GM12878 (cell line): ENCODE results near the gene MATN4. TPM values are rescaled to one million over a fixed set of nuclear protein-coding genes. Genes with fewer than 3 reads are reported as not detected.
A peak's percentile ranks its signal among the peaks of the same experiment; 100 is the strongest.

Experiments used
- ATAC-seq: fragments of 200-7000 bp; cut with Tn5 transposase; 3 replicates; pipeline ENCODE4 v1.9.1; 2020; ENCODE audit warnings: mild to moderate bottlenecking, moderate library complexity
- BruUV-seq: library from RNA; stranded (reverse); fragments of 400-500 nt; replicated peaks from 2 replicates; lab custom pipeline; 2021; lab: Mats Ljungman, UMichigan
- CTCF ChIA-PET: fragments of 300-600 bp; sonication (Branson Sonifier 250); formaldehyde crosslinking; extraction: SDS; loops from one replicate; lab custom pipeline; 2021; ENCODE audit warnings: inconsistent platforms; lab: Yijun Ruan, JAX
- POLR2A ChIA-PET: fragments of 350-600 bp; formaldehyde crosslinking; extraction: SDS; loops from one replicate; lab custom pipeline; 2021; ENCODE audit warnings: inconsistent platforms; lab: Charles Lee
- RAD21 ChIA-PET: fragments of 300-600 bp; sonication (Branson Sonifier 250); formaldehyde crosslinking; loops from one replicate; lab custom pipeline; 2023; ENCODE audit warnings: antibody characterized with exemption; ENCODE audit not compliant: unreplicated experiment; lab: Charles Lee
- SMC1A ChIA-PET: fragments of 300-600 bp; sonication (Branson Sonifier 250); formaldehyde crosslinking; loops from one replicate; lab custom pipeline; 2023; ENCODE audit not compliant: unreplicated experiment, uncharacterized antibody; lab: Charles Lee
- DNase-seq: peaks from one replicate; pipeline ENCODE4 v3.0.0-alpha.2; 2011; ENCODE audit warnings: low read depth, low spot score
- FAIRE-seq: peaks from 3 replicates; lab custom pipeline; 2011; peaks lifted over from hg19 to GRCh38; lab: Jason Lieb, UNC
- H2AFZ ChIP-seq: 2 replicates; pipeline ENCODE4 v1.6.0; 2011; ENCODE audit warnings: low read depth, low read length, control low read depth; ENCODE audit not compliant: control insufficient read depth
- H3K27ac ChIP-seq: 2 replicates; pipeline ENCODE4 v1.5.1; 2011; ENCODE audit warnings: control low read depth; ENCODE audit not compliant: control insufficient read depth, insufficient read depth
- H3K27me3 ChIP-seq, 2 experiments: replicated peaks in 1 of 2; 2 replicates each; pipeline versions ENCODE4 v1.6.0 to v1.6.1; 2011; ENCODE audit warnings: low read length in 1 of 2; ENCODE audit not compliant: control insufficient read depth in 2 of 2, insufficient read depth in 2 of 2
- H3K36me3 ChIP-seq, 2 experiments: 2 replicates each; pipeline ENCODE4 v1.5.1; 2011; ENCODE audit warnings: low read length in 1 of 2; ENCODE audit not compliant: control insufficient read depth in 2 of 2, insufficient read depth in 2 of 2
- H3K4me1 ChIP-seq: 2 replicates; pipeline ENCODE4 v1.6.1; 2011; ENCODE audit warnings: mild to moderate bottlenecking, low read length, moderate library complexity, mixed read lengths; ENCODE audit not compliant: control insufficient read depth, insufficient read depth
- H3K4me2 ChIP-seq: 2 replicates; pipeline ENCODE4 v1.6.0; 2011; ENCODE audit warnings: control low read depth; ENCODE audit not compliant: control insufficient read depth, insufficient read depth
- H3K4me3 ChIP-seq: fragments of 200-600 bp; sonication (generic); 2 replicates; pipeline ENCODE4 v1.5.1; 2016
- H3K79me2 ChIP-seq: 2 replicates; pipeline ENCODE4 v1.6.0; 2011; ENCODE audit warnings: low read length; ENCODE audit not compliant: control insufficient read depth, insufficient read depth
- H3K9ac ChIP-seq: 2 replicates; pipeline ENCODE4 v1.8.0; 2011; ENCODE audit warnings: low read length, control low read depth, mixed read lengths; ENCODE audit not compliant: control insufficient read depth, insufficient read depth
- H3K9me3 ChIP-seq: replicated peaks from 3 replicates; pipeline ENCODE4 v1.5.1; 2011; ENCODE audit warnings: mild to moderate bottlenecking, low read length; ENCODE audit not compliant: control insufficient read depth, insufficient read depth
- H4K20me1 ChIP-seq: 2 replicates; pipeline ENCODE4 v1.6.0; 2011; ENCODE audit not compliant: control insufficient read depth, insufficient read depth
- CHD2 ChIP-seq: IDR thresholded peaks from 2 replicates; pipeline ENCODE4 v1.6.1; 2011; ENCODE audit warnings: low read depth, low read length, improper control_type of control experiment, borderline replicate concordance
- DPF2 ChIP-seq: fragments of 450-650 bp; IDR thresholded peaks from 2 replicates; pipeline ENCODE4 v1.6.1; 2017; ENCODE audit warnings: mild to moderate bottlenecking
- KAT2A ChIP-seq: conservative IDR thresholded peaks from 2 replicates; pipeline ENCODE4 v1.6.1; 2011; ENCODE audit warnings: low read depth, low read length; ENCODE audit not compliant: control insufficient read depth
- KLF5 ChIP-seq: fragments of 450-650 bp; IDR thresholded peaks from 2 replicates; pipeline ENCODE4 v1.6.1; 2014; ENCODE audit warnings: mild to moderate bottlenecking; ENCODE audit not compliant: partially characterized antibody
- LARP7 ChIP-seq: fragments of 450-650 bp; IDR thresholded peaks from 2 replicates; pipeline ENCODE4 v1.6.1; 2017; ENCODE audit warnings: mild to moderate bottlenecking
- MTA2 ChIP-seq: fragments of 450-650 bp; IDR thresholded peaks from 2 replicates; pipeline ENCODE4 v1.6.1; 2016; ENCODE audit warnings: low read depth, mild to moderate bottlenecking, moderate library complexity
- NBN ChIP-seq: fragments of 450-650 bp; IDR thresholded peaks from 2 replicates; pipeline ENCODE4 v1.6.1; 2016
- NFXL1 ChIP-seq: fragments of 450-650 bp; IDR thresholded peaks from 2 replicates; pipeline ENCODE4 v1.6.1; 2017; ENCODE audit warnings: antibody characterized with exemption, mild to moderate bottlenecking, borderline replicate concordance
- RBBP5 ChIP-seq: fragments of 200-600 bp; sonication (generic); conservative IDR thresholded peaks from 2 replicates; pipeline ENCODE4 v1.6.1; 2016
- SMAD5 ChIP-seq: IDR thresholded peaks from 2 replicates; pipeline ENCODE4 v1.6.1; 2016; ENCODE audit warnings: antibody characterized with exemption, low read depth
- TCF12 ChIP-seq: IDR thresholded peaks from 2 replicates; pipeline ENCODE4 v1.6.1; 2011; ENCODE audit warnings: low read depth, mild to moderate bottlenecking, low read length
- YBX1 ChIP-seq: fragments of 450-650 bp; IDR thresholded peaks from 2 replicates; pipeline ENCODE4 v1.6.1; 2016; ENCODE audit warnings: antibody characterized with exemption
- ZNF24 ChIP-seq: fragments of 450-650 bp; IDR thresholded peaks from 2 replicates; pipeline ENCODE4 v1.6.1; 2017; ENCODE audit warnings: antibody characterized with exemption, mild to moderate bottlenecking
- WGBS: methylation state at CpG from one replicate; pipeline ENCODE4 v1.1.6; 2016; ENCODE audit warnings: low lambda C conversion rate; ENCODE audit not compliant: insufficient replicate concordance, insufficient coverage; ENCODE audit errors: missing lambda C conversion rate; 5-methylcytosine and 5-hydroxymethylcytosine counted together
- in situ Hi-C: fragments of 300-500 bp; cut with MboI; formaldehyde crosslinking; loops from 9 replicates; pipeline ENCODE4 v1.14.3; 2018; ENCODE audit warnings: mixed read lengths
- intact Hi-C: fragments of 100-400 bp; cut with micrococcal nuclease; formaldehyde crosslinking; loops from one replicate; pipeline ENCODE4 v1.14.2; 2022; ENCODE audit not compliant: unreplicated experiment
- polyA plus RNA-seq, 11 experiments: library from polyadenylated mRNA; depleted of rRNA in 4 of 11; unstranded in 6 of 11; stranded (reverse) in 5 of 11; fragments of >200 nt; fragmentation: Nextera tagmentation in 4 of 11; fragmentation: Illumina TruSeq in 1 of 11; extraction: Ambion mirVana in 4 of 11; extraction: Trizol in 1 of 11; gene quantifications; 1 replicate in 1 of 11; 2 replicates in 10 of 11; pipeline versions ENCODE4 v1.2.1 to v1.2.3, GENCODE V29; 2011 to 2016; ENCODE audit warnings: inconsistent platforms in 2 of 11, missing spikeins in 2 of 11, low read depth in 1 of 11
- total RNA-seq, 4 experiments: library from RNA; depleted of rRNA in 3 of 4; stranded (reverse); fragments of >200 nt in 3 of 4; fragmentation: Illumina TruSeq in 1 of 4; extraction: Trizol in 1 of 4; gene quantifications; 2 replicates each; pipeline versions ENCODE4 v1.2.1 to v1.2.3, GENCODE V29; 2013 to 2021
- TF ChIP-seq, protein P1 (sequence below): fragments of 450-650 bp; formaldehyde crosslinking; IDR thresholded peaks from 2 replicates; pipeline ENCODE4 v1.4.0; 2022; ENCODE audit warnings: mild to moderate bottlenecking, moderate library complexity
- TF ChIP-seq, protein P2 (sequence below): fragments of 450-650 bp; IDR thresholded peaks from 2 replicates; pipeline ENCODE4 v1.6.1; 2017; ENCODE audit warnings: antibody characterized with exemption, mild to moderate bottlenecking, moderate library complexity
- TF ChIP-seq, protein P3 (sequence below): fragments of 450-650 bp; IDR thresholded peaks from 2 replicates; pipeline ENCODE4 v1.6.1; 2017; ENCODE audit warnings: low read depth, mild to moderate bottlenecking, moderate library complexity
- TF ChIP-seq, protein P4 (sequence below): fragments of 450-650 bp; IDR thresholded peaks from 2 replicates; pipeline ENCODE4 v1.6.1; 2017; ENCODE audit warnings: borderline replicate concordance

MATN4 gene
- total and polyA plus RNA-seq, 10 of the 15 experiments (the other 5 are each of a cell fraction or from before 2014, with no cell fraction given) = 0.10 to 0.15 TPM; not detected in 8

DNA sequence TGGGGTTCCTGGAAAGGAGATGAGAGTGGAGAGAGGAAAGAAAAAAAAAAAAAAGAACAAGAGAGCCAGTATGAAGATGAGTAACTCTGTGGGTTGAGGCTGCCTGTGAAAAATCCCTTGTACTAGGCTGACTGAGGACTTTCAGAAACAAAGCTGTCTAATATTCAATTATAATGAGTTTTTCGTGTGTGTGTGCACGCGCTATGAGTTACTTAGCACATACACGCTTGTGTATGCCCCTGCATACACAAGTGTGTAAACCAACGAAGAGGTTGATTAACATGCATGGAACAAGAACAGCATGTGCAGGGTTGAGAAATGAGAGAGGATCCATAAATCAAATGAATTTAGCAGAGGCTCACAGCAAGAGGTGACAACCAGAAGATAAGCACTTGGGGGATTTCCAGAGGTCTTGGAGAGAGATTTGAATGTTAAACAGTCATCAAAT lies 6.3 kb downstream of the MATN4 start:
- FAIRE-seq (no peak), ATAC-seq (peak; percentile 65), DNase-seq (peak; percentile 28)
- H3K4me1 ChIP-seq = peaks cover 6% of the 10 kb centered on the region; the same call in 1 of the 2 replicates
- H3K79me2 ChIP-seq = no peaks in the 10 kb centered on the region
- ChIA-PET CTCF (interaction anchor here (0.7 to 4.1 kb wide), 9 partner anchors 9 to 469 kb away, joined by 3 to 53 read pairs (median 4); no protein-coding TSS in a partner anchor), POLR2A (no interaction called here), SMC1A (interaction anchor here (1.1 to 2.8 kb wide), 7 partner anchors 10 to 148 kb away, joined by 3 to 14 read pairs (median 3); partner anchors contain the start of gene PIGT), RAD21 (interaction anchor here (0.9 to 2.4 kb wide), 4 partner anchors 11 to 186 kb away, joined by 3 to 7 read pairs (median 6); partner anchors contain the start of gene WFDC5)
- no peaks in the 10 kb centered on the region for H4K20me1 ChIP-seq
- intact Hi-C loops = no loop called here
- in situ Hi-C loops = no loop called here
- H3K4me2 ChIP-seq = peak overlapping the region; percentile 51
- no peak overlapping the region for H3K9ac ChIP-seq
- H3K36me3 ChIP-seq = no peaks in the 10 kb centered on the region
- BruUV-seq = no TSS peak
- H3K9me3 ChIP-seq = no peaks in the 10 kb centered on the region
- H2AFZ ChIP-seq = no peak overlapping the region
- no peak overlapping the region for H3K4me3 ChIP-seq
- H3K27me3 ChIP-seq = peaks cover 0 to 4% of the 10 kb centered on the region in 2 experiments; a peak in 1 of 4 replicates
- WGBS = 23% methylated on average over 5 of the region's 5 CpGs
- H3K27ac ChIP-seq = no peak overlapping the region
- TF ChIP-seq TCF12 (no peak), ZNF24 (no peak), LARP7 (no peak), MTA2 (peak; percentile 55), RBBP5 (no peak), NFXL1 (no peak), DPF2 (peak; percentile 44; the same call in 1 of the 2 replicates), SMAD5 (no peak), KLF5 (no peak), KAT2A (no peak), YBX1 (no peak), CHD2 (no peak), NBN (0 out of 2 replicates have a peak, but pooled peaks have one; percentile 25)
- TF ChIP-seq, protein P1, sequence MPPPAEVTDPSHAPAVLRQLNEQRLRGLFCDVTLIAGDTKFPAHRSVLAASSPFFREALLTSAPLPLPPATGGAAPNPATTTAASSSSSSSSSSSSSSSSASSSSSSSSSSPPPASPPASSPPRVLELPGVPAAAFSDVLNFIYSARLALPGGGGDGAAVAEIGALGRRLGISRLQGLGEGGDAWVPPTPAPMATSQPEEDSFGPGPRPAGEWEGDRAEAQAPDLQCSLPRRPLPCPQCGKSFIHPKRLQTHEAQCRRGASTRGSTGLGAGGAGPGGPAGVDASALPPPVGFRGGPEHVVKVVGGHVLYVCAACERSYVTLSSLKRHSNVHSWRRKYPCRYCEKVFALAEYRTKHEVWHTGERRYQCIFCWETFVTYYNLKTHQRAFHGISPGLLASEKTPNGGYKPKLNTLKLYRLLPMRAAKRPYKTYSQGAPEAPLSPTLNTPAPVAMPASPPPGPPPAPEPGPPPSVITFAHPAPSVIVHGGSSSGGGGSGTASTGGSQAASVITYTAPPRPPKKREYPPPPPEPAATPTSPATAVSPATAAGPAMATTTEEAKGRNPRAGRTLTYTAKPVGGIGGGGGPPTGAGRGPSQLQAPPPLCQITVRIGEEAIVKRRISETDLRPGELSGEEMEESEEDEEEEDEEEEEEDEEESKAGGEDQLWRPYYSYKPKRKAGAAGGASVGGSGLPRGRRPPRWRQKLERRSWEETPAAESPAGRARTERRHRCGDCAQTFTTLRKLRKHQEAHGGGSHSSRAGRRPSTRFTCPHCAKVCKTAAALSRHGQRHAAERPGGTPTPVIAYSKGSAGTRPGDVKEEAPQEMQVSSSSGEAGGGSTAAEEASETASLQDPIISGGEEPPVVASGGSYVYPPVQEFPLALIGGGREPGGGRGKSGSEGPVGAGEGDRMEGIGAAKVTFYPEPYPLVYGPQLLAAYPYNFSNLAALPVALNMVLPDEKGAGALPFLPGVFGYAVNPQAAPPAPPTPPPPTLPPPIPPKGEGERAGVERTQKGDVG (CRISPR knock-in tag) = no peak
- TF ChIP-seq, protein P2, sequence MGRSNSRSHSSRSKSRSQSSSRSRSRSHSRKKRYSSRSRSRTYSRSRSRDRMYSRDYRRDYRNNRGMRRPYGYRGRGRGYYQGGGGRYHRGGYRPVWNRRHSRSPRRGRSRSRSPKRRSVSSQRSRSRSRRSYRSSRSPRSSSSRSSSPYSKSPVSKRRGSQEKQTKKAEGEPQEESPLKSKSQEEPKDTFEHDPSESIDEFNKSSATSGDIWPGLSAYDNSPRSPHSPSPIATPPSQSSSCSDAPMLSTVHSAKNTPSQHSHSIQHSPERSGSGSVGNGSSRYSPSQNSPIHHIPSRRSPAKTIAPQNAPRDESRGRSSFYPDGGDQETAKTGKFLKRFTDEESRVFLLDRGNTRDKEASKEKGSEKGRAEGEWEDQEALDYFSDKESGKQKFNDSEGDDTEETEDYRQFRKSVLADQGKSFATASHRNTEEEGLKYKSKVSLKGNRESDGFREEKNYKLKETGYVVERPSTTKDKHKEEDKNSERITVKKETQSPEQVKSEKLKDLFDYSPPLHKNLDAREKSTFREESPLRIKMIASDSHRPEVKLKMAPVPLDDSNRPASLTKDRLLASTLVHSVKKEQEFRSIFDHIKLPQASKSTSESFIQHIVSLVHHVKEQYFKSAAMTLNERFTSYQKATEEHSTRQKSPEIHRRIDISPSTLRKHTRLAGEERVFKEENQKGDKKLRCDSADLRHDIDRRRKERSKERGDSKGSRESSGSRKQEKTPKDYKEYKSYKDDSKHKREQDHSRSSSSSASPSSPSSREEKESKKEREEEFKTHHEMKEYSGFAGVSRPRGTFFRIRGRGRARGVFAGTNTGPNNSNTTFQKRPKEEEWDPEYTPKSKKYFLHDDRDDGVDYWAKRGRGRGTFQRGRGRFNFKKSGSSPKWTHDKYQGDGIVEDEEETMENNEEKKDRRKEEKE = no peak
- TF ChIP-seq, protein P3, sequence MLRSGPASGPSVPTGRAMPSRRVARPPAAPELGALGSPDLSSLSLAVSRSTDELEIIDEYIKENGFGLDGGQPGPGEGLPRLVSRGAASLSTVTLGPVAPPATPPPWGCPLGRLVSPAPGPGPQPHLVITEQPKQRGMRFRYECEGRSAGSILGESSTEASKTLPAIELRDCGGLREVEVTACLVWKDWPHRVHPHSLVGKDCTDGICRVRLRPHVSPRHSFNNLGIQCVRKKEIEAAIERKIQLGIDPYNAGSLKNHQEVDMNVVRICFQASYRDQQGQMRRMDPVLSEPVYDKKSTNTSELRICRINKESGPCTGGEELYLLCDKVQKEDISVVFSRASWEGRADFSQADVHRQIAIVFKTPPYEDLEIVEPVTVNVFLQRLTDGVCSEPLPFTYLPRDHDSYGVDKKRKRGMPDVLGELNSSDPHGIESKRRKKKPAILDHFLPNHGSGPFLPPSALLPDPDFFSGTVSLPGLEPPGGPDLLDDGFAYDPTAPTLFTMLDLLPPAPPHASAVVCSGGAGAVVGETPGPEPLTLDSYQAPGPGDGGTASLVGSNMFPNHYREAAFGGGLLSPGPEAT = peak; percentile 79
- TF ChIP-seq, protein P4, sequence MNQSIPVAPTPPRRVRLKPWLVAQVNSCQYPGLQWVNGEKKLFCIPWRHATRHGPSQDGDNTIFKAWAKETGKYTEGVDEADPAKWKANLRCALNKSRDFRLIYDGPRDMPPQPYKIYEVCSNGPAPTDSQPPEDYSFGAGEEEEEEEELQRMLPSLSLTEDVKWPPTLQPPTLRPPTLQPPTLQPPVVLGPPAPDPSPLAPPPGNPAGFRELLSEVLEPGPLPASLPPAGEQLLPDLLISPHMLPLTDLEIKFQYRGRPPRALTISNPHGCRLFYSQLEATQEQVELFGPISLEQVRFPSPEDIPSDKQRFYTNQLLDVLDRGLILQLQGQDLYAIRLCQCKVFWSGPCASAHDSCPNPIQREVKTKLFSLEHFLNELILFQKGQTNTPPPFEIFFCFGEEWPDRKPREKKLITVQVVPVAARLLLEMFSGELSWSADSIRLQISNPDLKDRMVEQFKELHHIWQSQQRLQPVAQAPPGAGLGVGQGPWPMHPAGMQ = no peak
